HCT116 (cell line): Measurements from ENCODE around the gene UTF1.

Experiments
- CBX3 ChIP-seq: IDR thresholded peaks from 2 replicates; pipeline ENCODE4 v1.6.1; 2012; ENCODE audit warnings: low read depth
- EZH2phosphoT487 ChIP-seq: fragments of 200-600 bp; IDR thresholded peaks from 2 replicates; pipeline ENCODE4 v1.6.1; 2018; ENCODE audit warnings: antibody characterized with exemption, borderline replicate concordance
- POLR2A ChIP-seq: IDR thresholded peaks from 2 replicates; pipeline ENCODE4 v1.7.0; 2011; ENCODE audit warnings: borderline replicate concordance; ENCODE audit not compliant: insufficient read depth, insufficient read length; ENCODE audit errors: extremely low read depth
- POLR2AphosphoS5 ChIP-seq: IDR thresholded peaks from 2 replicates; pipeline ENCODE4 v1.6.1; 2011; ENCODE audit warnings: mild to moderate bottlenecking, low read depth, low read length, moderate library complexity
- ZBTB33 ChIP-seq: IDR thresholded peaks from 2 replicates; pipeline ENCODE4 v1.6.1; 2011; ENCODE audit warnings: mild to moderate bottlenecking, low read length, moderate library complexity; ENCODE audit not compliant: insufficient replicate concordance; ENCODE audit errors: extremely low read depth
- ZFX ChIP-seq: fragments of 450-650 bp; IDR thresholded peaks from 2 replicates; pipeline ENCODE4 v1.6.1; 2017
- ZNF274 ChIP-seq: fragments of 200-500 bp; sonication (Bioruptor generic); IDR thresholded peaks from 2 replicates; pipeline ENCODE4 v1.6.1; 2014; ENCODE audit warnings: mild to moderate bottlenecking, low read depth, low read length, inconsistent platforms
- TF ChIP-seq, protein P1 (sequence below): IDR thresholded peaks from 2 replicates; pipeline ENCODE4 v1.6.1; 2012; ENCODE audit warnings: low read depth
- TF ChIP-seq, protein P2 (sequence below), 3 experiments: fragments of 200-600 bp in 1 of 3; sonication (generic) in 1 of 3; IDR thresholded peaks in 2 of 3; conservative IDR thresholded peaks in 1 of 3; 2 replicates each; pipeline ENCODE4 v1.5.1; 2012 to 2017; ENCODE audit warnings: low read depth in 2 of 3, low read length in 2 of 3, antibody characterized with exemption in 1 of 3, borderline replicate concordance in 1 of 3, control low read depth in 1 of 3, mild to moderate bottlenecking in 1 of 3, mixed read lengths in 1 of 3, mixed run types in 1 of 3, moderate library complexity in 1 of 3; ENCODE audit not compliant: insufficient read depth in 1 of 3
- TF ChIP-seq, protein P3 (sequence below): IDR thresholded peaks from 2 replicates; pipeline ENCODE4 v1.6.1; 2012

GRCh38 chr10:133279326-133280226, 49.6 kb downstream of the UTF1 start:
- TF ChIP-seq, protein P1, sequence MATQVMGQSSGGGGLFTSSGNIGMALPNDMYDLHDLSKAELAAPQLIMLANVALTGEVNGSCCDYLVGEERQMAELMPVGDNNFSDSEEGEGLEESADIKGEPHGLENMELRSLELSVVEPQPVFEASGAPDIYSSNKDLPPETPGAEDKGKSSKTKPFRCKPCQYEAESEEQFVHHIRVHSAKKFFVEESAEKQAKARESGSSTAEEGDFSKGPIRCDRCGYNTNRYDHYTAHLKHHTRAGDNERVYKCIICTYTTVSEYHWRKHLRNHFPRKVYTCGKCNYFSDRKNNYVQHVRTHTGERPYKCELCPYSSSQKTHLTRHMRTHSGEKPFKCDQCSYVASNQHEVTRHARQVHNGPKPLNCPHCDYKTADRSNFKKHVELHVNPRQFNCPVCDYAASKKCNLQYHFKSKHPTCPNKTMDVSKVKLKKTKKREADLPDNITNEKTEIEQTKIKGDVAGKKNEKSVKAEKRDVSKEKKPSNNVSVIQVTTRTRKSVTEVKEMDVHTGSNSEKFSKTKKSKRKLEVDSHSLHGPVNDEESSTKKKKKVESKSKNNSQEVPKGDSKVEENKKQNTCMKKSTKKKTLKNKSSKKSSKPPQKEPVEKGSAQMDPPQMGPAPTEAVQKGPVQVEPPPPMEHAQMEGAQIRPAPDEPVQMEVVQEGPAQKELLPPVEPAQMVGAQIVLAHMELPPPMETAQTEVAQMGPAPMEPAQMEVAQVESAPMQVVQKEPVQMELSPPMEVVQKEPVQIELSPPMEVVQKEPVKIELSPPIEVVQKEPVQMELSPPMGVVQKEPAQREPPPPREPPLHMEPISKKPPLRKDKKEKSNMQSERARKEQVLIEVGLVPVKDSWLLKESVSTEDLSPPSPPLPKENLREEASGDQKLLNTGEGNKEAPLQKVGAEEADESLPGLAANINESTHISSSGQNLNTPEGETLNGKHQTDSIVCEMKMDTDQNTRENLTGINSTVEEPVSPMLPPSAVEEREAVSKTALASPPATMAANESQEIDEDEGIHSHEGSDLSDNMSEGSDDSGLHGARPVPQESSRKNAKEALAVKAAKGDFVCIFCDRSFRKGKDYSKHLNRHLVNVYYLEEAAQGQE: no peak
- TF ChIP-seq, protein P2, sequence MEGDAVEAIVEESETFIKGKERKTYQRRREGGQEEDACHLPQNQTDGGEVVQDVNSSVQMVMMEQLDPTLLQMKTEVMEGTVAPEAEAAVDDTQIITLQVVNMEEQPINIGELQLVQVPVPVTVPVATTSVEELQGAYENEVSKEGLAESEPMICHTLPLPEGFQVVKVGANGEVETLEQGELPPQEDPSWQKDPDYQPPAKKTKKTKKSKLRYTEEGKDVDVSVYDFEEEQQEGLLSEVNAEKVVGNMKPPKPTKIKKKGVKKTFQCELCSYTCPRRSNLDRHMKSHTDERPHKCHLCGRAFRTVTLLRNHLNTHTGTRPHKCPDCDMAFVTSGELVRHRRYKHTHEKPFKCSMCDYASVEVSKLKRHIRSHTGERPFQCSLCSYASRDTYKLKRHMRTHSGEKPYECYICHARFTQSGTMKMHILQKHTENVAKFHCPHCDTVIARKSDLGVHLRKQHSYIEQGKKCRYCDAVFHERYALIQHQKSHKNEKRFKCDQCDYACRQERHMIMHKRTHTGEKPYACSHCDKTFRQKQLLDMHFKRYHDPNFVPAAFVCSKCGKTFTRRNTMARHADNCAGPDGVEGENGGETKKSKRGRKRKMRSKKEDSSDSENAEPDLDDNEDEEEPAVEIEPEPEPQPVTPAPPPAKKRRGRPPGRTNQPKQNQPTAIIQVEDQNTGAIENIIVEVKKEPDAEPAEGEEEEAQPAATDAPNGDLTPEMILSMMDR (IDR thresholded peaks at IDR 0.05 in 2 of 3, conservative IDR thresholded peaks at IDR 0.05 in 1 of 3; ENCODE audit: borderline replicate concordance in 1 of 3, insufficient read depth in 1 of 3, low read depth in 2 of 3, low read length in 2 of 3): no peak
- TF ChIP-seq, protein P3, sequence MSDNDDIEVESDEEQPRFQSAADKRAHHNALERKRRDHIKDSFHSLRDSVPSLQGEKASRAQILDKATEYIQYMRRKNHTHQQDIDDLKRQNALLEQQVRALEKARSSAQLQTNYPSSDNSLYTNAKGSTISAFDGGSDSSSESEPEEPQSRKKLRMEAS: no peak
- TF ChIP-seq ZNF274: no peak
- TF ChIP-seq CBX3: no peak
- TF ChIP-seq EZH2phosphoT487: no peak
- TF ChIP-seq POLR2A: no peak
- no peak for TF ChIP-seq ZBTB33
- TF ChIP-seq ZFX: no peak
- no peak for TF ChIP-seq POLR2AphosphoS5
